ENCODE measurements around the gene DLL1.

Gene DLL1

GRCh38 chr6:170271771-170272314, 19.0 kb downstream of the DLL1 start:
- DNase-seq (ENCODE audit: low read depth): no peak
- H3K4me3 ChIP-seq (ENCODE audit: control insufficient read depth, low read depth, low read length): no peak overlapping the region
- TF ChIP-seq CTCF (IDR thresholded peaks at IDR 0.05; ENCODE audit: control insufficient read depth, insufficient read depth, low read depth, low read length, missing control alignments): no peak

GRCh38 chr6:170270984-170271593, 19.8 kb downstream of the DLL1 start:
- TF ChIP-seq CTCF (IDR thresholded peaks at IDR 0.05; ENCODE audit: control insufficient read depth, insufficient read depth, low read depth, low read length, missing control alignments): no peak
- no peak for DNase-seq (ENCODE audit: low read depth)
- no peak overlapping the region for H3K4me3 ChIP-seq (ENCODE audit: control insufficient read depth, low read depth, low read length)

- peak; percentile 20 for DNase-seq (ENCODE audit: low read depth)
- H3K4me3 ChIP-seq (ENCODE audit: control insufficient read depth, low read depth, low read length): no peak overlapping the region
- no peak for TF ChIP-seq CTCF (IDR thresholded peaks at IDR 0.05; ENCODE audit: control insufficient read depth, insufficient read depth, low read depth, low read length, missing control alignments)
These were observed 20.9 kb downstream of the DLL1 start for GRCh38 chr6:170269846-170270541.

DNA sequence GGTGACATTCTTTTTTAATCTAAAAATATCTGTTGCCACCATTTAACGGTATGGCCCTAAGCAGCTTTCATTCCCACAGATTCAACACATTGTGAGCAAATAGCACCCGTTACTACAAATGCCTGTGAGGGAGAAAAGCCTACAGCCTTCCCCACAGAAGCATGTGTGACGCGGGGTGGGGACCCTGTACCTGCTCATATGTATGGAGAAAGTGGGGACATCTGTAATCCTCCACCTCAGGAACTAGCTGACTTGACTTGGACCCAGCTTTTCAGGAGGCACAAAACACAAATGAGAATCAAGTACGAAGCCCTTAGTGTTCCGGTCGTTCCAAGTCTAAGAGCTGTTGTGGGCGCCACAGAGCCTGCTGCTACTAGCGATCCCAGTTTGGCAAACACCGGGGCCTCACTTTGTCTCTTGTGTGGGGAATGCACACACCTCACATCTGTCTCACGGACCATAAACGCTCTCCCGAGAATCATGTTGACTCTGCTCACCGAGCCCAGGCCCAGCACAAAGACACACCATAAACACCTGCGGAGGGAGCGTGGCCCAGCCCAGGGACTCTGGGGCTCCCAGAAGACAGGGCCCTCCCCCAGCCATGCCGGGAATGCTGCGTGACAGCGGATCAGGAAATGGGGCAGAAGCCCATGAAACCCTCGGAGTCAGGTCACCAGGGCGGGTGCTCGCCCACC, 21.6 kb downstream of the DLL1 start:
- no peak for DNase-seq (ENCODE audit: low read depth)
- TF ChIP-seq CTCF (IDR thresholded peaks at IDR 0.05; ENCODE audit: control insufficient read depth, insufficient read depth, low read depth, low read length, missing control alignments): no peak

GRCh38 chr6:170268216-170269129, 22.4 kb downstream of the DLL1 start:
- no peak for DNase-seq (ENCODE audit: low read depth)
- no peak for TF ChIP-seq CTCF (IDR thresholded peaks at IDR 0.05; ENCODE audit: control insufficient read depth, insufficient read depth, low read depth, low read length, missing control alignments)
- H3K4me3 ChIP-seq (ENCODE audit: control insufficient read depth, low read depth, low read length): no peak overlapping the region

More for the DNA sequence above, 21.6 kb downstream of the DLL1 start:
- H3K4me3 ChIP-seq (ENCODE audit: control insufficient read depth, low read depth, low read length): no peak overlapping the region

GRCh38 chr6:170267688-170268087, 23.2 kb downstream of the DLL1 start:
- DNase-seq (ENCODE audit: low read depth): no peak
- TF ChIP-seq CTCF (IDR thresholded peaks at IDR 0.05; ENCODE audit: control insufficient read depth, insufficient read depth, low read depth, low read length, missing control alignments): no peak
- H3K4me3 ChIP-seq (ENCODE audit: control insufficient read depth, low read depth, low read length): no peak overlapping the region

Measured in AG09309 (cell line).